ENCODE measurements around the gene KCNQ4.
A peak's percentile ranks its signal among the peaks of the same experiment; 100 is the strongest.

The KCNQ4 gene

GRCh38 chr1:40872276-40872675, 88.7 kb downstream of the KCNQ4 start:
- DNase-seq (ENCODE audit: low spot score) = no peak
- ATAC-seq (ENCODE audit: low read depth) = no peak
- TF ChIP-seq CTCF (IDR thresholded peaks at IDR 0.05; ENCODE audit: poor library complexity, severe bottlenecking) = no peak
- H3K36me3 ChIP-seq (ENCODE audit: low read depth) = no peaks in the 10 kb centered on the region
- H3K4me3 ChIP-seq (ENCODE audit: severe bottlenecking) = no peak overlapping the region
- no peaks in the 10 kb centered on the region for H3K27me3 ChIP-seq (ENCODE audit: insufficient read depth, poor library complexity, severe bottlenecking)
- H3K9me3 ChIP-seq (ENCODE audit: severe bottlenecking) = peaks cover 6% of the 10 kb centered on the region
- peaks cover 41% of the 10 kb centered on the region for H3K4me1 ChIP-seq (ENCODE audit: insufficient read depth, poor library complexity, severe bottlenecking)
- peak overlapping the region; percentile 98 for H3K27ac ChIP-seq (ENCODE audit: poor library complexity, severe bottlenecking)

- H3K27ac ChIP-seq (ENCODE audit: poor library complexity, severe bottlenecking) = peak overlapping the region; percentile 98
- H3K27me3 ChIP-seq (ENCODE audit: insufficient read depth, poor library complexity, severe bottlenecking) = no peaks in the 10 kb centered on the region
- H3K4me1 ChIP-seq (ENCODE audit: insufficient read depth, poor library complexity, severe bottlenecking) = peaks cover 47% of the 10 kb centered on the region
- H3K36me3 ChIP-seq (ENCODE audit: low read depth) = no peaks in the 10 kb centered on the region
- H3K9me3 ChIP-seq (ENCODE audit: severe bottlenecking) = peaks cover 6% of the 10 kb centered on the region
- H3K4me3 ChIP-seq (ENCODE audit: severe bottlenecking) = no peak overlapping the region
- DNase-seq (ENCODE audit: low spot score) (no peak), ATAC-seq (ENCODE audit: low read depth) (no peak)
- no peak for TF ChIP-seq CTCF (IDR thresholded peaks at IDR 0.05; ENCODE audit: poor library complexity, severe bottlenecking)
Measured at GRCh38 chr1:40873863-40874472, 90.4 kb downstream of the KCNQ4 start.

- Histone ChIP-seq H3K4me1 (ENCODE audit: insufficient read depth, poor library complexity, severe bottlenecking) (peaks cover 47% of the 10 kb centered on the region), H3K36me3 (ENCODE audit: low read depth) (no peaks in the 10 kb centered on the region), H3K9me3 (ENCODE audit: severe bottlenecking) (peaks cover 6% of the 10 kb centered on the region), H3K27ac (ENCODE audit: poor library complexity, severe bottlenecking) (peak overlapping the region; percentile 98), H3K27me3 (ENCODE audit: insufficient read depth, poor library complexity, severe bottlenecking) (no peaks in the 10 kb centered on the region), H3K4me3 (ENCODE audit: severe bottlenecking) (no peak overlapping the region)
- TF ChIP-seq CTCF (IDR thresholded peaks at IDR 0.05; ENCODE audit: poor library complexity, severe bottlenecking) = no peak
- DNase-seq (ENCODE audit: low spot score) (no peak), ATAC-seq (ENCODE audit: low read depth) (no peak)
Measured at GRCh38 chr1:40876436-40876761, 92.8 kb downstream of the KCNQ4 start.

- Histone ChIP-seq H3K27me3 (ENCODE audit: insufficient read depth, poor library complexity, severe bottlenecking) (no peaks in the 10 kb centered on the region), H3K27ac (ENCODE audit: poor library complexity, severe bottlenecking) (peak overlapping the region; percentile 98), H3K9me3 (ENCODE audit: severe bottlenecking) (peaks cover 6% of the 10 kb centered on the region), H3K4me1 (ENCODE audit: insufficient read depth, poor library complexity, severe bottlenecking) (peaks cover 47% of the 10 kb centered on the region), H3K36me3 (ENCODE audit: low read depth) (no peaks in the 10 kb centered on the region), H3K4me3 (ENCODE audit: severe bottlenecking) (no peak overlapping the region)
- TF ChIP-seq CTCF (IDR thresholded peaks at IDR 0.05; ENCODE audit: poor library complexity, severe bottlenecking) = no peak
- DNase-seq (ENCODE audit: low spot score) = no peak
- ATAC-seq (ENCODE audit: low read depth) = no peak
Measured at GRCh38 chr1:40876891-40877290, 93.3 kb downstream of the KCNQ4 start.

- Histone ChIP-seq H3K4me1 (ENCODE audit: insufficient read depth, poor library complexity, severe bottlenecking) (peaks cover 43% of the 10 kb centered on the region), H3K4me3 (ENCODE audit: severe bottlenecking) (no peak overlapping the region), H3K36me3 (ENCODE audit: low read depth) (no peaks in the 10 kb centered on the region), H3K27me3 (ENCODE audit: insufficient read depth, poor library complexity, severe bottlenecking) (no peaks in the 10 kb centered on the region), H3K27ac (ENCODE audit: poor library complexity, severe bottlenecking) (peak overlapping the region; percentile 98), H3K9me3 (ENCODE audit: severe bottlenecking) (peaks cover 6% of the 10 kb centered on the region)
- peak; percentile 81 for ATAC-seq (ENCODE audit: low read depth)
- TF ChIP-seq CTCF (IDR thresholded peaks at IDR 0.05; ENCODE audit: poor library complexity, severe bottlenecking) = no peak
- DNase-seq (ENCODE audit: low spot score) = peak; percentile 95
Measured at GRCh38 chr1:40877698-40878097, 94.1 kb downstream of the KCNQ4 start.
